Measurements from ENCODE around the gene HSP90AB1. TPM values are rescaled to one million over a fixed set of nuclear protein-coding genes. Genes with fewer than 3 reads are reported as not detected.

HSP90AB1 gene
- total RNA-seq, 1 donor: 928 TPM

DNA sequence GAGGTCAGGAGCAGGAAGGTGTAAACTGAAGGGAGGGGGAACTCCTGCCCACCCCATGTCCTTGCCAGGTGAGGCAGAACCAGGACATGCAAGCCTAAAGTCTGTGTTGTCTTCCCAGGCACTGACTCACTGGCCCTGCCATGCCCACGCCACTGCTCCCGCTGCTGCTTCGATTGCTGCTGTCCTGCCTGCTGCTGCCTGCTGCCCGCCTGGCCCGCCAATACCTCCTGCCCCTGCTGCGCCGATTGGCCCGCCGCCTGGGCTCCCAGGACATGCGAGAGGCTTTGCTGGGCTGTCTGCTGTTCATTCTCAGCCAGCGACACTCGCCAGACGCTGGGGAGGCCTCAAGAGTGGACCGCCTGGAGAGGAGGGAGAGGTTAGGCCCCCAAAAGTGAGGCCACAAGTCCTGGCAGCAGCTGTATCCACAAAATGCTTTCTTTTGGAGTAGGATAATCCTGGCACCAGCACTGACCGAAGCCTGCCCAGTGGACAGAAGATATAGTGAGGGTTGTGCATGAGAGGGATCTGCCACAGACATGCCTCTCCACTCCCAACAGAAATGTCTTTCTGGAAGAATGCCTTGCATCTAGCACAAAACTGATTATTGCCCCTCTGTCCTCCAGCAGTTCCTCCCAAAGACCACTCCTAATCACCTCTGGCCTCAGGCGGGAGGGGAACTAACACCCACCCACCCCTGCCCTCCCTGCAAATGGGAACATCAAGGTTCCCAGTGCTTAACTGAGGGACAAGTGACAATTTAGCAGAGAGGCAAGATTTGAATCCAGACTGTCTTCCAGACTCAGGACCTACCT, 29.4 kb upstream of the HSP90AB1 start:
- no peak overlapping the region for H3K4me3 ChIP-seq (ENCODE audit: low read depth, low read length)
- TF ChIP-seq, protein P1, sequence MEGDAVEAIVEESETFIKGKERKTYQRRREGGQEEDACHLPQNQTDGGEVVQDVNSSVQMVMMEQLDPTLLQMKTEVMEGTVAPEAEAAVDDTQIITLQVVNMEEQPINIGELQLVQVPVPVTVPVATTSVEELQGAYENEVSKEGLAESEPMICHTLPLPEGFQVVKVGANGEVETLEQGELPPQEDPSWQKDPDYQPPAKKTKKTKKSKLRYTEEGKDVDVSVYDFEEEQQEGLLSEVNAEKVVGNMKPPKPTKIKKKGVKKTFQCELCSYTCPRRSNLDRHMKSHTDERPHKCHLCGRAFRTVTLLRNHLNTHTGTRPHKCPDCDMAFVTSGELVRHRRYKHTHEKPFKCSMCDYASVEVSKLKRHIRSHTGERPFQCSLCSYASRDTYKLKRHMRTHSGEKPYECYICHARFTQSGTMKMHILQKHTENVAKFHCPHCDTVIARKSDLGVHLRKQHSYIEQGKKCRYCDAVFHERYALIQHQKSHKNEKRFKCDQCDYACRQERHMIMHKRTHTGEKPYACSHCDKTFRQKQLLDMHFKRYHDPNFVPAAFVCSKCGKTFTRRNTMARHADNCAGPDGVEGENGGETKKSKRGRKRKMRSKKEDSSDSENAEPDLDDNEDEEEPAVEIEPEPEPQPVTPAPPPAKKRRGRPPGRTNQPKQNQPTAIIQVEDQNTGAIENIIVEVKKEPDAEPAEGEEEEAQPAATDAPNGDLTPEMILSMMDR (IDR thresholded peaks at IDR 0.05; ENCODE audit: insufficient read depth, low read depth, low read length): no peak
- DNase-seq (ENCODE audit: low read depth): peak; percentile 35

DNA sequence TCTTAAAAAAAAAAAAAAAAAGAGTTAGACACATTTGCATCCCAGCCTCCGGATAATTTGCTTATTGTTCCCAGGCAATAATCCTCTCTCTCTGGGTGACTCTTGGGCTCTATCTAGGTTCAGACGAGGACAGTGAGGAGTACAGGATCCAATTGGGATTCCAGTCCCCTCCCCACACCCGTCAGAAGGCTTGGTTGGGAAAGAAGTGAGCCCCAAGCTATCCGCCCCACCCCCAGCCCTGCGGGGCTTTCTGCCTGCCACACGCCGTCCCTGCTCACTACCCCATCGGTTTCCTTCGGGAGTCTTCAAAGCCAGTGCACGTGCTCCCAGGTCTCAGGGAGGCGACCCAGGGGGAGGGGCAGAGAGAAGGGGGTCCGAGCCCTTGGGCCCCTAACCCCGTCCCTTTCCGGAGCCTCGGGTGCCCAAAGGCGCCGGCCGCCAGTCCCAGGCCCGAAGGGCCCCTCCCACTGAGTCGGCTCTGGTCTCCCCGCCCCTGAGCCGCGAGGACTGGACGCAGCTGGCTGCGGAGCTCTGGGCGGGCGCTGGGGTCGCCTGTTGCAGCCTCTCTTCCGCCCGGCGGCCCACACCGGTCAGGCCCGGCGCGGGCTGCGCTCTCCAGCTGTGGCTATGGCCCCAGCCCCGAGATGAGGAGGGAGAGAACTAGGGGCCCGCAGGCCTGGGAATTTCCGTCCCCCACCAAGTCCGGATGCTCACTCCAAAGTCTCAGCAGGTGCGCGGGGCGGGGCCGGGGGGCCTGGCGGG, 27.7 kb upstream of the HSP90AB1 start:
- DNase-seq (ENCODE audit: low read depth): peak; percentile 83
- peak overlapping the region; percentile 62 for H3K4me3 ChIP-seq (ENCODE audit: low read depth, low read length)
- TF ChIP-seq, protein P1 (IDR thresholded peaks at IDR 0.05; ENCODE audit: insufficient read depth, low read depth, low read length): no peak

DNA sequence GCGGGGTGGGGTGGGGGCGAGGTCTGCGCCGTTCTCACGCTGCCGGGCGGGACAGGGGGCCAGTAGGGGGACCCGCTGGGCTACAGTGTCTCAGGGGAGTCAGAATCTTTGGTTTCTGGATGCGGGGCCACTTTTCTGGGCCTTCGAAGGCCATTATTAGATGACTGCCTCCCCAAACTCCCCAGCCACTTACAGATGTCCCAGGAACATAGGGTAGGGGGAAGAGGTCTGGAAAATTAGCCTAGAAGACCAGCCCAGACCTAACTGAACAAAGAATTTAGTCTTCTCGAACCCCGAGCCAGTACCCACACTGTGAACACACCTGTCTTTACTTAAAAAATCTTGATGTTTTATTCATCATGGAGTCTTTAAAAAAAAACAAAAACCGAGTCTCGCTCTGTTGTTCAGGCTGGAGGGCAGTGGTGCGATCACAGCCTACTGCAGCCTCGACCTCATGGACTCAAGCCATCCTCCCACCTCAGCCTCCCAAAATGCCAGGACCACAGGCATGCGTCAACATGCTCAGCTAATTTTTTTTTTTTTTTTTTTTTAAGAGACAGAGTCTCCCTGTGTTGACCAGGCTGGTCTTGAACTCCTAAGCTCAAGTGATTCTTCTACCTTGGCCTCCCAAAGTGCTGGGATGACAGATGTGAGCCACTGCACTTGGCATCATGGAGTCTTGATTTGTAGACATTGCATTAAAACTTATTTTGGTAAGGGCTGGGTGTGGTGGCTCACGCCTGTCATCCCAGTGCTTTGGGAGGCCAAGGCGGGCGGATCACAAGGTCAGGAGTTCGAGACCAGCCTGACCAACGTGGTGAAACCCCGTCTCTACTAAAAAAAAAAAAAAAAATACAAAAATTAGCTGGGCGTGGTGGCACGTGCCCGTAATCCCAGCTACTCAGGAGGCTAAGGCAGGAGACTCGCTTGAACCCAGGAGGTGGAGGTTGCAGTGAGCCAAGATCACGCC, 26.8 kb upstream of the HSP90AB1 start:
- TF ChIP-seq, protein P1 (IDR thresholded peaks at IDR 0.05; ENCODE audit: insufficient read depth, low read depth, low read length): no peak
- H3K4me3 ChIP-seq (ENCODE audit: low read depth, low read length): peak overlapping the region; percentile 62
- no peak for DNase-seq (ENCODE audit: low read depth)

DNA sequence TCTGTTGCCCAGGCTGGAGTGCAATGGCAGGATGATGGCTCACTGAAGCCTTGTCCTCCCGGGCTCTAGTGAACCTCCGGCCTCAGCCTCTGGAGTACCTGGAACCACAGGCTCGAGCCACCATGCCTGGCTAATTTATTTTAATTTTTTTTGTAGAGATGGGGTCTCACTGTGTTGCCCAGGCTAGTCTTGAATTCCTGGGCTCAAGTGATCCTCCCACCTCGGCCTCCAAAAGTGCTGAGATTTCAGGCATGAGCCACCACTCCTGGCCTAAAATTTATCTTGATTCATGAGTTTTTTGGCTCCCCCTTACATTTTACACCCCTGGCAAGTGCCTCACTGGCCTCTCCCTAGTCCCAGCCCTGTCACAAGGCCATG, 26.0 kb upstream of the HSP90AB1 start:
- no peak for DNase-seq (ENCODE audit: low read depth)
- no peak overlapping the region for H3K4me3 ChIP-seq (ENCODE audit: low read depth, low read length)
- TF ChIP-seq, protein P1 (IDR thresholded peaks at IDR 0.05; ENCODE audit: insufficient read depth, low read depth, low read length): no peak

DNA sequence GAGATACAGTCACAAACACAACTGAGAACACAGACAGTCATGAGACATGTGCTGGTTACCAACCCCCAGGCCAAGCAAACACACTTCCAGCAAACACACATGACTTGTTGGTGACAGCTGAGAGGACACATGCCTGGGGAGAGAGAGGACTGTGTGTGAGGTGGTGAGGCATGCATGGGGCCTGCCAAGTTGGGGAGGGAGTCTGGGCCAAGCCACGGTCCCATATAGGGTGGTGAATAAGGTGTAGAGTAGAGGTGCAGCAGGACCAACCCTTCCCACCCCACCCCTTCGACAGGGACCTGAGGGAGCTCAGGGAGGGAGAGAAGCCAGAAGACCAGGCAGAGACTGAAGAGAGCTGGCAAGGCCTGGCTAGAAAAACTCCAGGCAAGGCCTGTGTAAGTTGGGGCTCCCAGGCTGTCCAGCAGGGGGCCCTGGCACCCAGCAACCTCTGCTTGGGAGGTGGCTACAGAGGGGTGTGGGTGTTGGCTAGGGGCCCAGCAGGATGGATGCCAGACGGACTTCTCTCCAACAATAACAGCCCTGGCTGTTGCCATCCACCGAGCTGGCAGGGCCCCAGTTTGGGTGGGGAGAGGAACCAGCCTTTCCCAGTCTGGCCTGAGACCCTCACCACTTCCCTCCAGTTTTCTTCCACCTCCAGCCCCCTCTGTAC, 25.5 kb upstream of the HSP90AB1 start:
- peak; percentile 90 for DNase-seq (ENCODE audit: low read depth)
- no peak overlapping the region for H3K4me3 ChIP-seq (ENCODE audit: low read depth, low read length)
- TF ChIP-seq, protein P1 (IDR thresholded peaks at IDR 0.05; ENCODE audit: insufficient read depth, low read depth, low read length): peak; percentile 84

DNA sequence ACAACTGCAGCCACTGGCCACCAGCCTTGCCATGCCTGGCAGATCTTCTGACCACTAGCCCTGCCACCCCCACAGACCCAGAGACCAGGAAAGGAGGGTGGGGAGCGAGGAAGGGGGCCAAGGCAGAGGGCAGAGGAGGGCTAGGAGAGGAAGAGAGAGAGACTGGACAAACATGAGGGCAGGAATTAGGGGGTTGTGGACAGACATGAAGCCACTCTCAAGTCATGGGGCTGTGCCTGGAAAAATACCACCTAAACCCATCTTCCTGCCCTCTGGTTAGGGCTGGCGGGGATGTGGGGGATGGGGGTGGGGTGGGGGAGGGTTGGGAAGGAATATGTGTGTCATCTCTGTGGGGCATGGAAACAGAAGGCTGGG, 25.0 kb upstream of the HSP90AB1 start:
- TF ChIP-seq, protein P1 (IDR thresholded peaks at IDR 0.05; ENCODE audit: insufficient read depth, low read depth, low read length): no peak
- DNase-seq (ENCODE audit: low read depth): no peak
- H3K4me3 ChIP-seq (ENCODE audit: low read depth, low read length): no peak overlapping the region
